SK-N-SH (cell line): ENCODE results near the gene CUL1. TPM values are rescaled to one million over a fixed set of nuclear protein-coding genes. Genes with fewer than 3 reads are reported as not detected.

ENCODE experiments used
- CTCF ChIA-PET: fragments of 300-600, 350-600 bp; formaldehyde crosslinking; extraction: SDS; loops from one replicate; lab custom pipeline; 2021; lab: Yijun Ruan, JAX
- POLR2A ChIA-PET: fragments of 350-600 bp; sonication (Branson Sonifier 250); formaldehyde crosslinking; extraction: SDS; loops from one replicate; lab custom pipeline; 2020; ENCODE audit warnings: antibody characterized with exemption, inconsistent platforms; lab: Yijun Ruan, JAX
- DNase-seq: peaks from one replicate; pipeline ENCODE4 v3.0.0; 2012
- H2AFZ ChIP-seq: fragments of 200-600 bp; sonication (generic); 2 replicates; pipeline ENCODE4 v1.8.1; 2016; ENCODE audit warnings: antibody characterized with exemption, mild to moderate bottlenecking, low read depth
- H3F3A ChIP-seq: fragments of 200-600 bp; sonication (generic); replicated peaks from 2 replicates; pipeline ENCODE3; 2016; ENCODE audit warnings: antibody characterized with exemption, mild to moderate bottlenecking; ENCODE audit not compliant: insufficient read depth
- H3K27ac ChIP-seq, 2 experiments: fragments of 200-500 bp in 1 of 2; fragments of 200-600 bp in 1 of 2; sonication (Bioruptor generic) in 1 of 2; sonication (generic), shearing (Covaris generic) in 1 of 2; 2 replicates each; pipeline versions ENCODE4 v1.5.1 to v1.6.1; 2014 to 2016; ENCODE audit warnings: low read depth in 2 of 2, inconsistent platforms in 1 of 2, low read length in 1 of 2, mild to moderate bottlenecking in 1 of 2, mixed read lengths in 1 of 2
- H3K27me3 ChIP-seq: fragments of 200-600 bp; sonication (generic), shearing (Covaris generic); 2 replicates; pipeline ENCODE4 v1.6.1; 2016; ENCODE audit warnings: mixed run types; ENCODE audit not compliant: insufficient read depth
- H3K36me3 ChIP-seq, 2 experiments: fragments of 200-500 bp in 1 of 2; fragments of 200-600 bp in 1 of 2; sonication (Bioruptor generic) in 1 of 2; sonication (generic) in 1 of 2; replicated peaks in 1 of 2; 2 replicates each; pipeline versions ENCODE3 to v1.5.1; 2014 to 2016; ENCODE audit warnings: low read length in 1 of 2, mild to moderate bottlenecking in 1 of 2; ENCODE audit not compliant: insufficient read depth in 2 of 2, control insufficient read depth in 1 of 2
- H3K4me1 ChIP-seq, 2 experiments: fragments of 200-500 bp in 1 of 2; fragments of 200-600 bp in 1 of 2; sonication (Bioruptor generic) in 1 of 2; sonication (generic), shearing (Covaris generic) in 1 of 2; 2 replicates each; pipeline versions ENCODE4 v1.5.1 to v1.6.1; 2014 to 2016; ENCODE audit warnings: low read depth in 1 of 2, low read length in 1 of 2, mixed run types in 1 of 2; ENCODE audit not compliant: insufficient read depth in 2 of 2, control insufficient read depth in 1 of 2
- H3K4me2 ChIP-seq: fragments of 200-600 bp; sonication (generic), shearing (Covaris generic); 2 replicates; pipeline ENCODE4 v1.6.1; 2017; ENCODE audit warnings: mixed run types
- H3K4me3 ChIP-seq, 2 experiments: fragments of 200-500 bp in 1 of 2; fragments of 200-600 bp in 1 of 2; sonication (Bioruptor generic) in 1 of 2; sonication (generic), shearing (Covaris generic) in 1 of 2; 2 replicates each; pipeline versions ENCODE4 v1.5.1 to v1.8.1; 2014 to 2016; ENCODE audit warnings: low read depth in 2 of 2, inconsistent platforms in 1 of 2, low read length in 1 of 2, mild to moderate bottlenecking in 1 of 2, mixed read lengths in 1 of 2, moderate library complexity in 1 of 2
- H3K79me2 ChIP-seq: fragments of 200-600 bp; sonication (generic); 2 replicates; pipeline ENCODE4 v1.8.1; 2017; ENCODE audit warnings: mild to moderate bottlenecking; ENCODE audit not compliant: insufficient read depth
- H3K9ac ChIP-seq: fragments of 200-600 bp; sonication (generic); 2 replicates; pipeline ENCODE4 v1.6.1; 2017; ENCODE audit warnings: mixed run types
- H3K9me2 ChIP-seq: fragments of 200-600 bp; sonication (generic); 2 replicates; pipeline ENCODE4 v1.6.1; 2017; ENCODE audit warnings: mixed run types
- H3K9me3 ChIP-seq: fragments of 200-600 bp; sonication (generic); 2 replicates; pipeline ENCODE4 v1.6.1; 2017; ENCODE audit warnings: mixed run types, mild to moderate bottlenecking, moderate library complexity
- H4K20me1 ChIP-seq: fragments of 200-600 bp; sonication (generic); 2 replicates; pipeline ENCODE4 v1.6.1; 2017; ENCODE audit warnings: mild to moderate bottlenecking, mixed run types; ENCODE audit not compliant: insufficient read depth
- CHD2 ChIP-seq: fragments of 150-350 bp; IDR thresholded peaks from 2 replicates; pipeline ENCODE4 v1.6.1; 2018; ENCODE audit warnings: low read length; ENCODE audit not compliant: partially characterized antibody
- EP300 ChIP-seq, 2 experiments: IDR thresholded peaks; 2 replicates each; pipeline versions ENCODE4 v1.4.0 to v1.6.1; 2012; ENCODE audit warnings: borderline replicate concordance in 1 of 2, low read depth in 1 of 2, low read length in 1 of 2
- EZH2phosphoT487 ChIP-seq: fragments of 200-600 bp; sonication (generic); IDR thresholded peaks from 2 replicates; pipeline ENCODE4 v1.6.1; 2017; ENCODE audit warnings: low read depth, mixed run types, mild to moderate bottlenecking, antibody characterized with exemption, moderate library complexity, borderline replicate concordance
- FOXJ3 ChIP-seq: sonication (generic); formaldehyde crosslinking; IDR thresholded peaks from 2 replicates; pipeline ENCODE4 v1.5.1; 2020; ENCODE audit warnings: mild to moderate bottlenecking, missing genetic modification reagents
- FOXM1 ChIP-seq: IDR thresholded peaks from 2 replicates; pipeline ENCODE4 v1.4.0; 2012; ENCODE audit warnings: low read depth, mild to moderate bottlenecking
- POLR2AphosphoS5 ChIP-seq: IDR thresholded peaks from 2 replicates; pipeline ENCODE4 v1.6.1; 2012; ENCODE audit warnings: low read depth, low read length
- RAD21 ChIP-seq: IDR thresholded peaks from 2 replicates; pipeline ENCODE4 v1.6.1; 2012; ENCODE audit warnings: mild to moderate bottlenecking, low read length
- RCOR1 ChIP-seq: fragments of 150-350 bp; IDR thresholded peaks from 2 replicates; pipeline ENCODE4 v1.6.1; 2017; ENCODE audit warnings: antibody characterized with exemption, low read length
- RFX5 ChIP-seq: IDR thresholded peaks from 2 replicates; pipeline ENCODE4 v1.6.1; 2012; ENCODE audit warnings: mild to moderate bottlenecking, improper control_type of control experiment, low read length
- SMC3 ChIP-seq: IDR thresholded peaks from 2 replicates; pipeline ENCODE4 v1.6.1; 2012; ENCODE audit warnings: low read depth, low read length, improper control_type of control experiment
- TAF1 ChIP-seq: IDR thresholded peaks from 2 replicates; pipeline ENCODE4 v1.6.1; 2012; ENCODE audit warnings: low read depth, mild to moderate bottlenecking, low read length, moderate library complexity, borderline replicate concordance
- TEAD4 ChIP-seq: IDR thresholded peaks from 2 replicates; pipeline ENCODE4 v1.4.0; 2012; ENCODE audit warnings: mild to moderate bottlenecking, borderline replicate concordance; ENCODE audit not compliant: insufficient read depth
- YY1 ChIP-seq: IDR thresholded peaks from 2 replicates; pipeline ENCODE4 v1.4.0; 2012; ENCODE audit warnings: low read depth, mild to moderate bottlenecking
- WGBS: methylation state at CpG from one replicate; pipeline ENCODE4 v1.1.6; 2017; ENCODE audit warnings: low lambda C conversion rate; 5-methylcytosine and 5-hydroxymethylcytosine counted together
- polyA plus RNA-seq, 3 experiments: library from polyadenylated mRNA; depleted of rRNA; stranded (reverse); fragments of >200 nt; gene quantifications; 2 replicates each; pipeline ENCODE4 v1.2.3, GENCODE V29; 2012
- TF ChIP-seq, protein P1 (sequence below): IDR thresholded peaks from 2 replicates; pipeline ENCODE4 v1.6.1; 2012; ENCODE audit warnings: mild to moderate bottlenecking, low read depth, low read length, moderate library complexity
- TF ChIP-seq, protein P2 (sequence below): IDR thresholded peaks from 2 replicates; pipeline ENCODE4; 2012
- TF ChIP-seq, protein P3 (sequence below): IDR thresholded peaks from 2 replicates; pipeline ENCODE4 v1.4.0; 2012; ENCODE audit warnings: low read depth, borderline replicate concordance
- TF ChIP-seq, protein P4 (sequence below): fragments of 150-350 bp; IDR thresholded peaks from 2 replicates; pipeline ENCODE4 v1.6.1; 2016; ENCODE audit warnings: mild to moderate bottlenecking, low read depth, low read length
- TF ChIP-seq, protein P5 (sequence below): IDR thresholded peaks from 2 replicates; pipeline ENCODE4 v1.4.0; 2012; ENCODE audit warnings: low read depth, borderline replicate concordance

CUL1 gene
- polyA plus RNA-seq, 1 of the 3 experiments (the other 2 are of a cell fraction) = 45.2 TPM

DNA sequence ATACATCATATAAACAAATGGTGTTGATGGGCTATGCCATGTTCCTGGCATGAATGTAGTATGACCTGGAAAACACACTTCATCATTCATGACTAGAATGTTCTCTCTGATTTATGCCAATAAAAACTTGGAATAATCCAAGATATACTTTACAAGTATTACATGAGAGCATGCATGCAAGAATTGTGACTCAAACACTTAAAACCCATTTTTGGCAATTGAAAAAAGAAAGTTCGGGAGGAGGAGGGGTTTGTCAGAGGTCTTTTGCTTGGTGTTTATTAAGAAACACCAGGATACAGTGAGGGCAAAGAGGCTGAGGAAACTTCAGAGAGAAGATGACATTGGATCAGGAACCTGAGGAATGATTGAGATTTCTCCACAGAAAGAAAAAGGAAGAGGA, 10.2 kb upstream of the CUL1 start:
- Histone ChIP-seq H3K36me3 (no peaks in the 10 kb centered on the region), H3F3A (no peaks in the 10 kb centered on the region), H3K4me2 (no peak overlapping the region), H3K27ac (no peak overlapping the region), H3K79me2 (no peaks in the 10 kb centered on the region), H3K4me3 (no peak overlapping the region), H2AFZ (no peak overlapping the region; the same call in 1 of the 2 replicates), H4K20me1 (no peaks in the 10 kb centered on the region), H3K4me1 (no peaks in the 10 kb centered on the region), H3K9ac (no peak overlapping the region), H3K9me3 (no peaks in the 10 kb centered on the region), H3K27me3 (no peaks in the 10 kb centered on the region), H3K9me2 (no peaks in the 10 kb centered on the region)
- TF ChIP-seq, protein P1, sequence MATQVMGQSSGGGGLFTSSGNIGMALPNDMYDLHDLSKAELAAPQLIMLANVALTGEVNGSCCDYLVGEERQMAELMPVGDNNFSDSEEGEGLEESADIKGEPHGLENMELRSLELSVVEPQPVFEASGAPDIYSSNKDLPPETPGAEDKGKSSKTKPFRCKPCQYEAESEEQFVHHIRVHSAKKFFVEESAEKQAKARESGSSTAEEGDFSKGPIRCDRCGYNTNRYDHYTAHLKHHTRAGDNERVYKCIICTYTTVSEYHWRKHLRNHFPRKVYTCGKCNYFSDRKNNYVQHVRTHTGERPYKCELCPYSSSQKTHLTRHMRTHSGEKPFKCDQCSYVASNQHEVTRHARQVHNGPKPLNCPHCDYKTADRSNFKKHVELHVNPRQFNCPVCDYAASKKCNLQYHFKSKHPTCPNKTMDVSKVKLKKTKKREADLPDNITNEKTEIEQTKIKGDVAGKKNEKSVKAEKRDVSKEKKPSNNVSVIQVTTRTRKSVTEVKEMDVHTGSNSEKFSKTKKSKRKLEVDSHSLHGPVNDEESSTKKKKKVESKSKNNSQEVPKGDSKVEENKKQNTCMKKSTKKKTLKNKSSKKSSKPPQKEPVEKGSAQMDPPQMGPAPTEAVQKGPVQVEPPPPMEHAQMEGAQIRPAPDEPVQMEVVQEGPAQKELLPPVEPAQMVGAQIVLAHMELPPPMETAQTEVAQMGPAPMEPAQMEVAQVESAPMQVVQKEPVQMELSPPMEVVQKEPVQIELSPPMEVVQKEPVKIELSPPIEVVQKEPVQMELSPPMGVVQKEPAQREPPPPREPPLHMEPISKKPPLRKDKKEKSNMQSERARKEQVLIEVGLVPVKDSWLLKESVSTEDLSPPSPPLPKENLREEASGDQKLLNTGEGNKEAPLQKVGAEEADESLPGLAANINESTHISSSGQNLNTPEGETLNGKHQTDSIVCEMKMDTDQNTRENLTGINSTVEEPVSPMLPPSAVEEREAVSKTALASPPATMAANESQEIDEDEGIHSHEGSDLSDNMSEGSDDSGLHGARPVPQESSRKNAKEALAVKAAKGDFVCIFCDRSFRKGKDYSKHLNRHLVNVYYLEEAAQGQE = no peak
- no peak for TF ChIP-seq CHD2
- TF ChIP-seq FOXJ3 (CRISPR knock-in tag) = no peak
- TF ChIP-seq, protein P2, sequence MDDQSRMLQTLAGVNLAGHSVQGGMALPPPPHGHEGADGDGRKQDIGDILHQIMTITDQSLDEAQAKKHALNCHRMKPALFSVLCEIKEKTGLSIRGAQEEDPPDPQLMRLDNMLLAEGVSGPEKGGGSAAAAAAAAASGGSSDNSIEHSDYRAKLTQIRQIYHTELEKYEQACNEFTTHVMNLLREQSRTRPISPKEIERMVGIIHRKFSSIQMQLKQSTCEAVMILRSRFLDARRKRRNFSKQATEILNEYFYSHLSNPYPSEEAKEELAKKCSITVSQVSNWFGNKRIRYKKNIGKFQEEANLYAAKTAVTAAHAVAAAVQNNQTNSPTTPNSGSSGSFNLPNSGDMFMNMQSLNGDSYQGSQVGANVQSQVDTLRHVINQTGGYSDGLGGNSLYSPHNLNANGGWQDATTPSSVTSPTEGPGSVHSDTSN = no peak
- no peak for TF ChIP-seq SMC3
- TF ChIP-seq YY1 = no peak
- no peak for TF ChIP-seq EZH2phosphoT487
- TF ChIP-seq, protein P3, sequence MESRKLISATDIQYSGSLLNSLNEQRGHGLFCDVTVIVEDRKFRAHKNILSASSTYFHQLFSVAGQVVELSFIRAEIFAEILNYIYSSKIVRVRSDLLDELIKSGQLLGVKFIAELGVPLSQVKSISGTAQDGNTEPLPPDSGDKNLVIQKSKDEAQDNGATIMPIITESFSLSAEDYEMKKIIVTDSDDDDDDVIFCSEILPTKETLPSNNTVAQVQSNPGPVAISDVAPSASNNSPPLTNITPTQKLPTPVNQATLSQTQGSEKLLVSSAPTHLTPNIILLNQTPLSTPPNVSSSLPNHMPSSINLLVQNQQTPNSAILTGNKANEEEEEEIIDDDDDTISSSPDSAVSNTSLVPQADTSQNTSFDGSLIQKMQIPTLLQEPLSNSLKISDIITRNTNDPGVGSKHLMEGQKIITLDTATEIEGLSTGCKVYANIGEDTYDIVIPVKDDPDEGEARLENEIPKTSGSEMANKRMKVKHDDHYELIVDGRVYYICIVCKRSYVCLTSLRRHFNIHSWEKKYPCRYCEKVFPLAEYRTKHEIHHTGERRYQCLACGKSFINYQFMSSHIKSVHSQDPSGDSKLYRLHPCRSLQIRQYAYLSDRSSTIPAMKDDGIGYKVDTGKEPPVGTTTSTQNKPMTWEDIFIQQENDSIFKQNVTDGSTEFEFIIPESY = no peak
- no peak for TF ChIP-seq EP300 (IDR thresholded peaks at IDR 0.05; ENCODE audit: borderline replicate concordance in 1 of 2, low read depth in 1 of 2, low read length in 1 of 2)
- no peak for TF ChIP-seq POLR2AphosphoS5
- no peak for TF ChIP-seq RAD21
- TF ChIP-seq TAF1 = no peak
- TF ChIP-seq TEAD4 = no peak
- TF ChIP-seq, protein P4, sequence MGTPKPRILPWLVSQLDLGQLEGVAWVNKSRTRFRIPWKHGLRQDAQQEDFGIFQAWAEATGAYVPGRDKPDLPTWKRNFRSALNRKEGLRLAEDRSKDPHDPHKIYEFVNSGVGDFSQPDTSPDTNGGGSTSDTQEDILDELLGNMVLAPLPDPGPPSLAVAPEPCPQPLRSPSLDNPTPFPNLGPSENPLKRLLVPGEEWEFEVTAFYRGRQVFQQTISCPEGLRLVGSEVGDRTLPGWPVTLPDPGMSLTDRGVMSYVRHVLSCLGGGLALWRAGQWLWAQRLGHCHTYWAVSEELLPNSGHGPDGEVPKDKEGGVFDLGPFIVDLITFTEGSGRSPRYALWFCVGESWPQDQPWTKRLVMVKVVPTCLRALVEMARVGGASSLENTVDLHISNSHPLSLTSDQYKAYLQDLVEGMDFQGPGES = no peak
- TF ChIP-seq RFX5 = no peak
- no peak for TF ChIP-seq RCOR1
- no peak for TF ChIP-seq FOXM1
- TF ChIP-seq, protein P5, sequence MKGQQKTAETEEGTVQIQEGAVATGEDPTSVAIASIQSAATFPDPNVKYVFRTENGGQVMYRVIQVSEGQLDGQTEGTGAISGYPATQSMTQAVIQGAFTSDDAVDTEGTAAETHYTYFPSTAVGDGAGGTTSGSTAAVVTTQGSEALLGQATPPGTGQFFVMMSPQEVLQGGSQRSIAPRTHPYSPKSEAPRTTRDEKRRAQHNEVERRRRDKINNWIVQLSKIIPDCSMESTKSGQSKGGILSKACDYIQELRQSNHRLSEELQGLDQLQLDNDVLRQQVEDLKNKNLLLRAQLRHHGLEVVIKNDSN = no peak
- no peak for DNase-seq
- 86% methylated on average over 1 of the region's 1 CpG for WGBS
- ChIA-PET CTCF (interaction anchor here (1.5 kb wide), 1 partner anchor 113 kb away, joined by 4 read pairs; no protein-coding TSS in a partner anchor), POLR2A (no interaction called here)
